HCT116 (cell line): ENCODE measurements around the gene ALAD. TPM values are rescaled to one million over a fixed set of nuclear protein-coding genes. Genes with fewer than 3 reads are reported as not detected.

Experiments
- ATAC-seq: fragments of 200-7000 bp; cut with Tn5 transposase; 2 replicates; pipeline ENCODE4 v1.9.1; 2020; ENCODE audit warnings: mild to moderate bottlenecking, moderate library complexity
- BruUV-seq: library from RNA; stranded (reverse); fragments of 400-500 nt; replicated peaks from 2 replicates; lab custom pipeline; 2021; lab: Mats Ljungman, UMichigan
- CTCF ChIA-PET: fragments of 300-600 bp; sonication (Branson Sonifier 250); formaldehyde crosslinking; loops from one replicate; lab custom pipeline; 2021; ENCODE audit warnings: antibody characterized with exemption; lab: Charles Lee
- POLR2A ChIA-PET: fragments of 300-600, 350-600 bp; sonication (Branson Sonifier 250); formaldehyde crosslinking; loops from one replicate; lab custom pipeline; 2021; ENCODE audit warnings: antibody characterized with exemption; lab: Charles Lee
- RAD21 ChIA-PET, 2 experiments: fragments of 300-600 bp; sonication (Branson Sonifier 250); formaldehyde crosslinking; loops; one replicate each; lab custom pipeline; 2023; ENCODE audit warnings: low total read pairs in 2 of 2; ENCODE audit not compliant: uncharacterized antibody in 2 of 2, unreplicated experiment in 2 of 2, low non-redundant PET in 1 of 2; lab: Charles Lee
- DNase-seq: peaks from one replicate; pipeline ENCODE4 v3.0.0-alpha.2; 2010; ENCODE audit warnings: low read depth, low spot score
- H2AFZ ChIP-seq: fragments of 200-600 bp; shearing (Covaris generic), sonication (generic); 2 replicates; pipeline ENCODE4 v1.6.1; 2017; ENCODE audit warnings: low read depth, mixed run types, mixed read lengths, antibody characterized with exemption, low read length; ENCODE audit not compliant: poor library complexity, severe bottlenecking
- H3K27ac ChIP-seq: 2 replicates; pipeline ENCODE4 v1.5.1; 2012; ENCODE audit warnings: low read depth, low read length
- H3K27me3 ChIP-seq: fragments of 200-600 bp; sonication (generic); 2 replicates; pipeline ENCODE4 v1.6.1; 2016; ENCODE audit warnings: mixed run types, low read length, mixed read lengths; ENCODE audit not compliant: insufficient read depth
- H3K36me3 ChIP-seq, 2 experiments: fragments of 200-500 bp in 1 of 2; fragments of 200-600 bp in 1 of 2; sonication (Bioruptor generic) in 1 of 2; sonication (generic) in 1 of 2; 2 replicates each; pipeline versions ENCODE4 v1.5.1 to v1.6.1; 2014 to 2016; ENCODE audit warnings: low read length in 2 of 2, inconsistent platforms in 1 of 2, mixed read lengths in 1 of 2, mixed run types in 1 of 2; ENCODE audit not compliant: insufficient read depth in 2 of 2, control insufficient read depth in 1 of 2
- H3K4me1 ChIP-seq, 2 experiments: fragments of 200-600 bp in 1 of 2; sonication (generic) in 1 of 2; 2 replicates each; pipeline versions ENCODE4 v1.5.1 to v1.6.1; 2012 to 2017; ENCODE audit warnings: low read length in 2 of 2, inconsistent platforms in 1 of 2, mild to moderate bottlenecking in 1 of 2, mixed read lengths in 1 of 2, mixed run types in 1 of 2, moderate library complexity in 1 of 2; ENCODE audit not compliant: insufficient read depth in 2 of 2, control insufficient read depth in 1 of 2
- H3K4me2 ChIP-seq: fragments of 200-600 bp; sonication (generic); 2 replicates; pipeline ENCODE4 v1.6.1; 2017; ENCODE audit warnings: mixed run types, low read length, mixed read lengths
- H3K4me3 ChIP-seq, 2 experiments: fragments of 200-600 bp in 1 of 2; sonication (generic) in 1 of 2; replicated peaks in 1 of 2; 2 replicates each; pipeline ENCODE4 v1.5.1; 2011 to 2016; ENCODE audit warnings: low read length in 2 of 2, control low read depth in 1 of 2, low read depth in 1 of 2, mild to moderate bottlenecking in 1 of 2, mixed read lengths in 1 of 2, mixed run types in 1 of 2
- H3K79me2 ChIP-seq: fragments of 200-600 bp; sonication (generic); 2 replicates; pipeline ENCODE4 v1.6.1; 2017; ENCODE audit warnings: mild to moderate bottlenecking, mixed run types, low read length, moderate library complexity, mixed read lengths; ENCODE audit not compliant: insufficient read depth
- H3K9ac ChIP-seq: fragments of 200-600 bp; sonication (generic); 2 replicates; pipeline ENCODE4 v1.6.1; 2016; ENCODE audit warnings: low read length, mixed read lengths
- H3K9me2 ChIP-seq: fragments of 200-600 bp; sonication (generic), shearing (Covaris generic); 2 replicates; pipeline ENCODE4 v1.6.1; 2017; ENCODE audit warnings: mixed run types, mild to moderate bottlenecking, moderate library complexity; ENCODE audit not compliant: insufficient read depth
- H3K9me3 ChIP-seq, 2 experiments: fragments of 200-500 bp in 1 of 2; fragments of 200-600 bp in 1 of 2; sonication (Bioruptor generic) in 1 of 2; sonication (generic) in 1 of 2; 2 replicates each; pipeline ENCODE4 v1.6.1; 2014 to 2017; ENCODE audit warnings: low read length in 2 of 2, mixed read lengths in 2 of 2, inconsistent platforms in 1 of 2, low read depth in 1 of 2, mild to moderate bottlenecking in 1 of 2, mixed run types in 1 of 2, moderate library complexity in 1 of 2; ENCODE audit not compliant: control insufficient read depth in 1 of 2, insufficient read depth in 1 of 2
- H4K20me1 ChIP-seq: fragments of 200-600 bp; sonication (generic), shearing (Covaris generic); 2 replicates; pipeline ENCODE4 v1.6.1; 2017; ENCODE audit warnings: mixed run types, mild to moderate bottlenecking, moderate library complexity; ENCODE audit not compliant: insufficient read depth
- CEBPB ChIP-seq: IDR thresholded peaks from 2 replicates; pipeline ENCODE4 v1.6.1; 2012; ENCODE audit warnings: low read depth
- ELF1 ChIP-seq: IDR thresholded peaks from 2 replicates; pipeline ENCODE4 v1.6.1; 2012; ENCODE audit warnings: low read depth, borderline replicate concordance
- EZH2phosphoT487 ChIP-seq: fragments of 200-600 bp; IDR thresholded peaks from 2 replicates; pipeline ENCODE4 v1.6.1; 2018; ENCODE audit warnings: antibody characterized with exemption, borderline replicate concordance
- REST ChIP-seq: IDR thresholded peaks from 2 replicates; pipeline ENCODE4 v1.6.1; 2012; ENCODE audit warnings: low read depth
- intact Hi-C: fragments of 100-400 bp; cut with micrococcal nuclease; formaldehyde crosslinking; loops from 2 replicates; pipeline ENCODE4 v1.10.0; 2022
- total RNA-seq: library from RNA; stranded (reverse); gene quantifications from one replicate; pipeline ENCODE4 v1.2.1, GENCODE V29; 2021; ENCODE audit not compliant: unreplicated experiment

Gene ALAD
- total RNA-seq, 1 experiment from 2014 or later = 14.0 TPM

- TF ChIP-seq REST (no peak), CEBPB (no peak)
Measured at GRCh38 chr9:113349445-113350094, 51.5 kb downstream of the ALAD start, which contains the start of gene BSPRY (continued).

GRCh38 chr9:113349066-113349444 lies 52.0 kb downstream of the ALAD start:
- Histone ChIP-seq H3K9me2 (no peaks in the 10 kb centered on the region), H3K36me3 (no peaks in the 10 kb centered on the region), H4K20me1 (no peaks in the 10 kb centered on the region), H3K4me2 (peak overlapping the region; percentile 98), H2AFZ (peak overlapping the region; percentile 99), H3K4me3 (peak overlapping the region; percentile 64 to 72), H3K4me1 (peaks cover 3 to 34% of the 10 kb centered on the region in 2 experiments; a peak in 3 of 4 replicates), H3K27ac (no peak overlapping the region), H3K27me3 (no peaks in the 10 kb centered on the region), H3K79me2 (peaks cover 22% of the 10 kb centered on the region), H3K9me3 (no peaks in the 10 kb centered on the region), H3K9ac (peak overlapping the region; percentile 31; the same call in 1 of the 2 replicates)
- POLR2A ChIA-PET = interaction anchor here (1.8 kb wide), 1 partner anchor 9 kb away, joined by 13 read pairs; the partner anchor contains the start of gene WDR31
- RAD21 ChIA-PET = interaction anchor here in 1 of 2 experiments (0.6 kb wide), 1 partner anchor 749 kb away, joined by 6 read pairs; no protein-coding TSS in a partner anchor
- DNase-seq (no peak), ATAC-seq (peak; percentile 3; the same call in 1 of the 2 replicates)
- intact Hi-C loops = no loop called here
- CTCF ChIA-PET = no interaction called here
- no peak for TF ChIP-seq EZH2phosphoT487
- TF ChIP-seq ELF1 = no peak
- no TSS peak for BruUV-seq
